Muscle layer of colon (tissue), 2 donors: ENCODE measurements around the gene H2BW1.
"Not testable (repeated sequence)": the region's sequence is repeated elsewhere in the genome, so short reads cannot be mapped to it uniquely, and the experiment has no call there.

Source experiments
- H3K27ac ChIP-seq: one replicate; pipeline ENCODE4 v1.7.0; 2013; ENCODE audit warnings: low read depth, mild to moderate bottlenecking, low read length, moderate library complexity
- H3K27me3 ChIP-seq, 2 donors: one replicate each; pipeline ENCODE4 v1.7.0; 2013; ENCODE audit warnings: low read length in 2 of 2, mild to moderate bottlenecking in 2 of 2; ENCODE audit not compliant: insufficient read depth in 2 of 2, control insufficient read depth in 1 of 2
- H3K36me3 ChIP-seq: one replicate; pipeline ENCODE4 v1.7.0; 2013; ENCODE audit warnings: mild to moderate bottlenecking, low read length; ENCODE audit not compliant: insufficient read depth
- H3K4me1 ChIP-seq: one replicate; pipeline ENCODE4 v1.7.0; 2013; ENCODE audit warnings: mild to moderate bottlenecking, low read length; ENCODE audit not compliant: insufficient read depth
- H3K4me3 ChIP-seq, 2 donors: one replicate each; pipeline ENCODE4 v1.7.0; 2013; ENCODE audit warnings: low read length in 2 of 2, low read depth in 1 of 2, mild to moderate bottlenecking in 1 of 2, moderate library complexity in 1 of 2
- H3K9ac ChIP-seq: one replicate; pipeline ENCODE4 v1.7.0; 2013; ENCODE audit warnings: low read length
- H3K9me3 ChIP-seq: one replicate; pipeline ENCODE4 v1.7.0; 2013; ENCODE audit warnings: mild to moderate bottlenecking, low read length
- donor health status: abdominal sarcoma.
- donor health status: Adenocarcinoma of cecum.

Gene H2BW1, protein sequence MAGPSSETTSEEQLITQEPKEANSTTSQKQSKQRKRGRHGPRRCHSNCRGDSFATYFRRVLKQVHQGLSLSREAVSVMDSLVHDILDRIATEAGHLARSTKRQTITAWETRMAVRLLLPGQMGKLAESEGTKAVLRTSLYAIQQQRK

DNA sequence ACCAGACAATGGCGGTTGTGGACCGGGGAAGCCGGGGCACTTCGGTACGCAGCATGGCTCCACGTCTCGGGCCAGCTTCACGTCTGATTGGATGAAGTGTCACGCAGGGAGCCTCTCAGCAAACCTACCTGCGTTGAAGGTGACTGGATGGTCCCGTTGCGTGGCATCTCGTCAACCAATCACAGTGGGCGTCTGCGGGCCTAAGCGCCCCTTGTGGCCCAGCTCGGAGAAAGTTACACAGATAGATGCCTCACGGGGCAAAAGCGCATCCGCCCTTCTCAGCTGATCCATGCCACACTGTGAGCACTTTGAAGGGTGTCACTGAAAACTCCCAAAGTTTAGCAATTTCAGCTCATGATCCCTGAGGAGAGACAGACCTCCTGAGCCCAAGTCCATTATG, at the start of gene H2BW1:
Gene H2BW1 (minus strand): TSS at position 103 of the 400 bp plus-strand sequence. CDS start 132 bp downstream, outside the sequence.
- Histone ChIP-seq H3K9me3 (no peaks in the 10 kb centered on the region), H3K36me3 (no peaks in the 10 kb centered on the region), H3K27me3 (no peaks in the 10 kb centered on the region)

DNA sequence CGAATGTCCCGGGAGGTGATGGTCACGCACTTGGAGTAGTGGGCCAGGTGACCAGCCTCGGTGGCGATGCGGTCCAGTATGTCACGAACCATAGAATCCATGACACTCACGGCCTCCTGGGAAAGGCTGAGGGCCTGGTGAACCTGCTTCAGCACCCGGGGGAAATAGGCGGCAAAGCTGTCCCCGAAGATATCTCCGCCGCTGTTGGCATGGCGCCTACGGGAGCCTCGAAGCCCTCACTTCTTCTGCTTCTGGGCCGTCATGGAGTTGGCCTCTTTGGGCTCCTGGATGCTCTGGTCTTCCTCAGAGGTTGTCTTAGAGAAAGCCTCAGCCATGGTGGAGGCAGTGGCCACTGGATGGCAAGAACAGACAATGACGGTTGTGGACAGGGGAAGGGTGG, 49.1 kb upstream of the H2BW1 start:
- H3K36me3 ChIP-seq, H3K9ac ChIP-seq, H3K27me3 ChIP-seq, H3K4me3 ChIP-seq, H3K27ac ChIP-seq, H3K9me3 ChIP-seq, H3K4me1 ChIP-seq: not testable (repeated sequence)

More for the DNA sequence above, at the start of gene H2BW1:
- Histone ChIP-seq H3K27ac (no peak within 1 kb of the TSS), H3K4me3 (no peak within 1 kb of the TSS), H3K9ac (no peak within 1 kb of the TSS), H3K4me1 (no peaks in the 10 kb centered on the region)

GRCh38 chrX:104054956-104055355, 41.4 kb upstream of the H2BW1 start:
- not testable (repeated sequence) for H3K27me3 ChIP-seq, H3K9me3 ChIP-seq, H3K9ac ChIP-seq, H3K36me3 ChIP-seq, H3K27ac ChIP-seq, H3K4me3 ChIP-seq, H3K4me1 ChIP-seq

DNA sequence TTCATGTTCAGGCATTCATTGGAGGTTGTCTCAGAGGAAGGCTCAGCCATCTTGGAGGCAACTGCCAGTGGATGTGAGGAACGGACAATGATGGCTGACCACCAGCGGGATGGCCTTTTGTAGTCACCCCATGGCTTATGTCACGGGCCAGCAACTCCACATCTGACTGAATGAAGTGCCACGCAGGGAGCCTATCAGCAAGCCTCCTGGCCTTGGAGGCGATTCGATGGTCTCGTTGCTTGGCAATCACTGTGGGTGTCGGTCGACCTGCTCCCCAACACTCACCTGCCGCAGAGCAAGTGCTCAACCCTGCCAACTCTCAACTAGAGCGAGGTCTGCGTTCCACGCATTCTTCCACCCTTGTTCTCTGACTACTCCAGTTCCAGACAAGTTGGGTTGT, 33.7 kb upstream of the H2BW1 start:
- Histone ChIP-seq H3K9ac (no peak overlapping the region), H3K27me3 (no peaks in the 10 kb centered on the region), H3K36me3 (no peaks in the 10 kb centered on the region), H3K4me1 (no peaks in the 10 kb centered on the region), H3K4me3 (no peak overlapping the region), H3K27ac (no peak overlapping the region), H3K9me3 (no peaks in the 10 kb centered on the region)

GRCh38 chrX:104045642-104046041, 32.1 kb upstream of the H2BW1 start:
- H3K27ac ChIP-seq, result no peak overlapping the region
- H3K9me3 ChIP-seq, result no peaks in the 10 kb centered on the region
- H3K27me3 ChIP-seq, result no peaks in the 10 kb centered on the region
- H3K4me1 ChIP-seq, result no peaks in the 10 kb centered on the region
- no peak overlapping the region for H3K9ac ChIP-seq
- H3K4me3 ChIP-seq, result no peak overlapping the region
- H3K36me3 ChIP-seq, result no peaks in the 10 kb centered on the region

DNA sequence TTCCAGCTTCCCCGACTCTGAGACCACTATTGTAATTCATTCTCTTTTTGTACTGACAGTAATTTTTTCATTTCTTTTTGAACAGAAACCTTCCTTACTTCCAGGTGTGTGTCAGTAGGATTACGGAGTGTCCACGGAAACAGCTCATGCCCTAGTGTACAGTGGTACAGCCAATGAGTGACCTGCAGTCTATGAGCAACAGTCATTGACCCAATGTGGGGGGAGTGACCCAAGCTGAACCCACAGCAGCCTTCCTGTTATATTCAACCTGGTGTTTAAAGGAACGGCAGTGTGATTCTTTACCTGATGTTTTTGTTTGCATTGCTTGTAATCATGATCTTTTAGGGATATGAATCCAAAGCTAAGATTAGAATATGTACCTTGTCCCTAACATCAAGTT, 27.5 kb upstream of the H2BW1 start:
- Histone ChIP-seq H3K36me3 (no peaks in the 10 kb centered on the region), H3K4me1 (no peaks in the 10 kb centered on the region), H3K9ac (no peak overlapping the region), H3K27me3 (peaks cover 0 to 7% of the 10 kb centered on the region in 2 donors), H3K27ac (no peak overlapping the region), H3K9me3 (no peaks in the 10 kb centered on the region), H3K4me3 (no peak overlapping the region)

DNA sequence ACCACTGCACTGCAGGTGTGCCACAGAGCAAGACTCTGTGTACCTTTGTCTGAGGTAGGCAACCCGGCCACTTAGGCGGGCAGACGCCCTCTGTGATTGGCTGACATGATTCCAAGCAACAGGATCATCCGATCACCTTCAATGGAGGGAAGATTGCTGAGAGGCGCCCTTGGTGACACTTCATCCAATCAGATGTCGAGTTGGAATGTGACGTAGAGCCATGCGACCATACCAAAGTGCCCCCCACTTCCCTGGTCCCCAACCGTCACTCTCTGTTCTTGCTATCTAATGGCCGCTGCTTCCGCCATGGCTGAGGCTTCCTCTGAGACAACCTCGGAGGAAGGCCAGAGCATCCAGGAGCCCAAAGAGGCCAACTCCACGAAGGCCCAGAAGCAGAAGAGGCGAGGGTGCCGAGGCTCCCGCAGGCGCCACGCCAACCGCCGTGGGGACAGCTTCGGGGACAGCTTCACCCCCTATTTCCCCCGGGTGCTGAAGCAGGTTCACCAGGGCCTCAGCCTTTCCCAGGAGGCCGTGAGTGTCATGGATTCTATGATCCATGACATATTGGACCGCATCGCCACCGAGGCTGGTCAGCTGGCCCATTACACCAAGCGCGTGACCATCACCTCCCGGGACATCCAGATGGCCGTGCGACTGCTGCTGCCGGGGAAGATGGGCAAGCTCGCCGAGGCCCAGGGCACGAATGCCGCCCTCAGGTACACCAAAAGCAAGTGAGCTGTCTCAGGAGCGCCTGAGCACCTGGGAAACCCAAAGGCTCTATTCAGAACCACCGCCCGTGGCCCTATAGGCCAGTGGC, 26.4 kb upstream of the H2BW1 start, which contains the start of gene H2BW2:
Gene H2BW2 (plus strand): TSS at position 268 of the 817 bp plus-strand sequence. CDS start 39 bp downstream, at position 307.
- Histone ChIP-seq H3K27ac (no peak within 1 kb of the TSS), H3K4me3 (no peak within 1 kb of the TSS), H3K27me3 (peaks cover 0 to 9% of the 10 kb centered on the region in 2 donors), H3K36me3 (no peaks in the 10 kb centered on the region), H3K9ac (no peak within 1 kb of the TSS), H3K4me1 (no peaks in the 10 kb centered on the region), H3K9me3 (no peaks in the 10 kb centered on the region)

DNA sequence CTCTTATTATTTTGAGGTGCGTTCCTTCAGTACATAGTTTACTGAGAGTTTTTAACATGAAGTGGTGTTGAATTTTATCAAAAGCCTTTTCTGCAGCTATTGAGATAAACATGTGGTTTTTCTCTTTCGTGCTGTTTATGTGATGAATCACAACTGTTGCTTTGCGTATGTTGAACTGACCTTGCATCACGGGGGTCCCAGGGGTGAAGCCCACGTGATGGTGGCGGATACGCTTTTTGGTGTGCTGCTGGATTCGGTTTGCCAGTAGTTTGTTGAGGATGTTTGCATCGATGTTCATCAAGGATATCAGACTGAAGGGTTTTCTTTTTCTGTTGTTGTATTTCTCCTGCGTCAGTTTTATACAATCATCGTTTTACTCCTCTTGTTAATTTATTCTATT, 4.6 kb upstream of the H2BW1 start:
- Histone ChIP-seq H3K36me3 (no peaks in the 10 kb centered on the region), H3K4me3 (no peak overlapping the region), H3K9ac (no peak overlapping the region), H3K4me1 (no peaks in the 10 kb centered on the region), H3K9me3 (no peaks in the 10 kb centered on the region), H3K27me3 (peaks cover 0 to 4% of the 10 kb centered on the region in 2 donors), H3K27ac (no peak overlapping the region)

- not testable (repeated sequence) for H3K36me3 ChIP-seq, H3K9me3 ChIP-seq, H3K9ac ChIP-seq, H3K4me3 ChIP-seq, H3K27ac ChIP-seq, H3K4me1 ChIP-seq, H3K27me3 ChIP-seq
Measured at GRCh38 chrX:104015576-104015975, 2.1 kb upstream of the H2BW1 start.

GRCh38 chrX:104013158-104013557, 350 bp downstream of the H2BW1 start:
- no peaks in the 10 kb centered on the region for H3K27me3 ChIP-seq
- no peaks in the 10 kb centered on the region for H3K36me3 ChIP-seq
- no peak overlapping the region for H3K4me3 ChIP-seq

GRCh38 chrX:104008831-104009230, 4.7 kb downstream of the H2BW1 start:
- Histone ChIP-seq H3K27me3 (no peaks in the 10 kb centered on the region), H3K9me3 (no peaks in the 10 kb centered on the region), H3K9ac (no peak overlapping the region)

More at GRCh38 chrX:104013158-104013557, 350 bp downstream of the H2BW1 start:
- Histone ChIP-seq H3K9ac (no peak overlapping the region), H3K4me1 (no peaks in the 10 kb centered on the region), H3K27ac (no peak overlapping the region), H3K9me3 (no peaks in the 10 kb centered on the region)

GRCh38 chrX:103999234-103999633, 14.3 kb downstream of the H2BW1 start:
- Histone ChIP-seq H3K27me3 (no peaks in the 10 kb centered on the region), H3K9ac (no peak overlapping the region), H3K36me3 (no peaks in the 10 kb centered on the region), H3K4me3 (no peak overlapping the region), H3K9me3 (no peaks in the 10 kb centered on the region), H3K4me1 (no peaks in the 10 kb centered on the region), H3K27ac (no peak overlapping the region)

More at GRCh38 chrX:104008831-104009230, 4.7 kb downstream of the H2BW1 start:
- no peak overlapping the region for H3K4me3 ChIP-seq
- no peaks in the 10 kb centered on the region for H3K36me3 ChIP-seq
- H3K27ac ChIP-seq, result no peak overlapping the region
- no peaks in the 10 kb centered on the region for H3K4me1 ChIP-seq
